DND-41 (cell line): ENCODE results near the gene CABLES2.

Experiments used
- ATAC-seq: fragments of 200-7000 bp; cut with Tn5 transposase; 3 replicates; pipeline ENCODE4 v1.9.1; 2021; ENCODE audit warnings: low read depth; ENCODE audit not compliant: insufficient read depth
- DNase-seq: peaks from one replicate; pipeline ENCODE4 v3.0.0-alpha.2; 2020
- H2AFZ ChIP-seq: 2 replicates; pipeline ENCODE4 v1.6.0; 2012; ENCODE audit warnings: low read depth, low read length
- H3K27ac ChIP-seq: 2 replicates; pipeline ENCODE4 v1.5.1; 2012; ENCODE audit warnings: low read length, inconsistent platforms
- H3K27me3 ChIP-seq: fragments of 200-600 bp; sonication (generic); 2 replicates; pipeline ENCODE4 v1.6.0; 2012; ENCODE audit warnings: low read length, mild to moderate bottlenecking, inconsistent platforms; ENCODE audit not compliant: insufficient read depth, poor library complexity
- H3K36me3 ChIP-seq: 2 replicates; pipeline ENCODE4 v1.5.1; 2012; ENCODE audit warnings: low read length, inconsistent platforms; ENCODE audit not compliant: insufficient read depth
- H3K4me1 ChIP-seq: 2 replicates; pipeline ENCODE4 v1.5.1; 2012; ENCODE audit warnings: mild to moderate bottlenecking, low read length; ENCODE audit not compliant: insufficient read depth
- H3K4me2 ChIP-seq: 2 replicates; pipeline ENCODE4 v1.6.0; 2012; ENCODE audit warnings: mild to moderate bottlenecking, moderate library complexity, low read length, inconsistent platforms; ENCODE audit not compliant: insufficient read depth
- H3K4me3 ChIP-seq, 2 experiments: fragments of 200-600 bp in 1 of 2; shearing (Covaris generic) in 1 of 2; 2 replicates each; pipeline ENCODE4 v1.5.1; 2012 to 2016; ENCODE audit warnings: inconsistent platforms in 2 of 2, low read length in 2 of 2, mild to moderate bottlenecking in 2 of 2, low read depth in 1 of 2, moderate library complexity in 1 of 2
- H3K79me2 ChIP-seq: 2 replicates; pipeline ENCODE4 v1.6.0; 2012; ENCODE audit warnings: low read length, inconsistent platforms; ENCODE audit not compliant: insufficient read depth
- H3K9ac ChIP-seq: 2 replicates; pipeline ENCODE4 v1.6.0; 2012; ENCODE audit warnings: low read depth, mild to moderate bottlenecking, inconsistent platforms, low read length, moderate library complexity
- H3K9me3 ChIP-seq: 2 replicates; pipeline ENCODE4 v1.5.1; 2012; ENCODE audit warnings: low read length, moderate library complexity, mild to moderate bottlenecking, inconsistent platforms; ENCODE audit not compliant: insufficient read depth, severe bottlenecking
- H4K20me1 ChIP-seq: 2 replicates; pipeline ENCODE4 v1.6.0; 2012; ENCODE audit warnings: low read length; ENCODE audit not compliant: insufficient read depth
- CTCF ChIP-seq: IDR thresholded peaks from 2 replicates; pipeline ENCODE4 v1.5.1; 2012; ENCODE audit warnings: borderline replicate concordance, low read length, moderate library complexity, mild to moderate bottlenecking; ENCODE audit not compliant: poor library complexity, severe bottlenecking; ENCODE audit errors: extremely low read depth
- EZH2 ChIP-seq: IDR thresholded peaks from 3 replicates; pipeline ENCODE4 v1.6.1; 2012; ENCODE audit warnings: borderline replicate concordance, low read depth, mild to moderate bottlenecking, moderate library complexity, low read length, inconsistent platforms; ENCODE audit not compliant: severe bottlenecking

The CABLES2 gene

GRCh38 chr20:62382306-62383198 is 24.5 kb downstream of the CABLES2 start:
- DNase-seq (peak; percentile 85), ATAC-seq (peak; percentile 78)
- no peak overlapping the region for H3K27ac ChIP-seq
- no peak overlapping the region for H3K9ac ChIP-seq
- peaks cover 37% of the 10 kb centered on the region for H3K79me2 ChIP-seq
- H3K27me3 ChIP-seq: no peaks in the 10 kb centered on the region
- H3K4me3 ChIP-seq: no peak overlapping the region
- H3K4me2 ChIP-seq: no peak overlapping the region
- peaks cover 5% of the 10 kb centered on the region for H4K20me1 ChIP-seq
- no peaks in the 10 kb centered on the region for H3K9me3 ChIP-seq
- no peak overlapping the region for H2AFZ ChIP-seq
- peaks cover 20% of the 10 kb centered on the region for H3K36me3 ChIP-seq
- H3K4me1 ChIP-seq: peaks cover 16% of the 10 kb centered on the region
- TF ChIP-seq EZH2: no peak
- peak; percentile 98 for TF ChIP-seq CTCF

- ATAC-seq (no peak), DNase-seq (no peak)
- H3K9me3 ChIP-seq: no peaks in the 10 kb centered on the region
- H3K4me2 ChIP-seq: no peak overlapping the region
- no peak overlapping the region for H3K9ac ChIP-seq
- peaks cover 14% of the 10 kb centered on the region for H3K4me1 ChIP-seq
- no peak overlapping the region for H3K27ac ChIP-seq
- no peak overlapping the region for H3K4me3 ChIP-seq
- no peaks in the 10 kb centered on the region; the same call in 1 of the 2 replicates for H4K20me1 ChIP-seq
- no peak overlapping the region for H2AFZ ChIP-seq
- peaks cover 15% of the 10 kb centered on the region for H3K36me3 ChIP-seq
- TF ChIP-seq EZH2 (no peak), CTCF (no peak)
- no peaks in the 10 kb centered on the region for H3K27me3 ChIP-seq
- peaks cover 30% of the 10 kb centered on the region for H3K79me2 ChIP-seq
Measured at GRCh38 chr20:62381842-62382241, 25.2 kb downstream of the CABLES2 start.

- peaks cover 14% of the 10 kb centered on the region for H3K4me1 ChIP-seq
- H3K4me2 ChIP-seq: no peak overlapping the region
- TF ChIP-seq CTCF: no peak
- no peak for TF ChIP-seq EZH2
- no peak overlapping the region for H3K4me3 ChIP-seq
- H3K36me3 ChIP-seq: peaks cover 12% of the 10 kb centered on the region
- no peak for ATAC-seq
- no peaks in the 10 kb centered on the region for H3K9me3 ChIP-seq
- no peaks in the 10 kb centered on the region; the same call in 1 of the 2 replicates for H4K20me1 ChIP-seq
- no peaks in the 10 kb centered on the region for H3K27me3 ChIP-seq
- no peak overlapping the region for H2AFZ ChIP-seq
- no peak overlapping the region for H3K9ac ChIP-seq
- DNase-seq: no peak
- H3K79me2 ChIP-seq: peaks cover 25% of the 10 kb centered on the region
- H3K27ac ChIP-seq: no peak overlapping the region
Measured at GRCh38 chr20:62381202-62381797, 25.8 kb downstream of the CABLES2 start.
